HepG2 (cell line): ENCODE measurements around the gene EGFR. TPM values are rescaled to one million over a fixed set of nuclear protein-coding genes. Genes with fewer than 3 reads are reported as not detected.

Experiments used
- ASH2L ChIP-seq: fragments of 300-600, 200-600 bp; sonication (generic); IDR thresholded peaks from 2 replicates; pipeline ENCODE4 v1.7.0; 2017; ENCODE audit warnings: low read depth, mild to moderate bottlenecking, moderate library complexity, mixed read lengths, low read length; ENCODE audit not compliant: insufficient read length
- DNMT3B ChIP-seq: conservative IDR thresholded peaks from 2 replicates; pipeline ENCODE4 v1.6.1; 2016; ENCODE audit warnings: missing biosample characterization, control low read depth
- DR1 ChIP-seq: sonication (generic); formaldehyde crosslinking; IDR thresholded peaks from 2 replicates; pipeline ENCODE4 v1.8.0; 2021; ENCODE audit warnings: mild to moderate bottlenecking, missing genetic modification reagents, inconsistent platforms
- HNF1A ChIP-seq, 2 experiments: sonication (generic) in 1 of 2; formaldehyde crosslinking in 1 of 2; IDR thresholded peaks; 2 replicates each; pipeline versions ENCODE4 v1.4.0 to v1.6.1; 2016 to 2020; ENCODE audit warnings: borderline replicate concordance in 1 of 2, low read depth in 1 of 2, mild to moderate bottlenecking in 1 of 2, missing genetic modification reagents in 1 of 2
- HOMEZ ChIP-seq: IDR thresholded peaks from 2 replicates; pipeline ENCODE4 v1.6.1; 2016; ENCODE audit warnings: low read depth
- KLF11 ChIP-seq: IDR thresholded peaks from 2 replicates; pipeline ENCODE4 v1.6.1; 2016; ENCODE audit warnings: missing compliant biosample characterization
- MAFK ChIP-seq, 2 experiments: IDR thresholded peaks in 1 of 2; conservative IDR thresholded peaks in 1 of 2; 2 replicates each; pipeline ENCODE4 v1.6.1; 2011; ENCODE audit warnings: improper control_type of control experiment in 2 of 2, low read length in 2 of 2
- MXD3 ChIP-seq: IDR thresholded peaks from 2 replicates; pipeline ENCODE4 v1.6.1; 2016; ENCODE audit warnings: mild to moderate bottlenecking, missing biosample characterization, missing genetic modification reagents
- NR2F6 ChIP-seq, 2 experiments: IDR thresholded peaks; 2 replicates each; pipeline ENCODE4 v1.6.1; 2016; ENCODE audit warnings: antibody characterized with exemption in 1 of 2, mild to moderate bottlenecking in 1 of 2
- PPARG ChIP-seq: conservative IDR thresholded peaks from 2 replicates; pipeline ENCODE4 v1.6.1; 2016; ENCODE audit warnings: missing biosample characterization, missing genetic modification reagents
- TGIF2 ChIP-seq: IDR thresholded peaks from 2 replicates; pipeline ENCODE4 v1.6.1; 2016; ENCODE audit warnings: control low read depth, missing compliant biosample characterization
- ZBTB10 ChIP-seq: sonication (generic); formaldehyde crosslinking; IDR thresholded peaks from 2 replicates; pipeline ENCODE4 v1.4.0; 2020; ENCODE audit warnings: missing genetic modification reagents, borderline replicate concordance
- ZC3H13 ChIP-seq: sonication (generic); formaldehyde crosslinking; IDR thresholded peaks from 2 replicates; pipeline ENCODE4 v1.8.1; 2023; ENCODE audit warnings: mild to moderate bottlenecking, missing genetic modification reagents, moderate library complexity
- ZNF18 ChIP-seq: sonication (generic); formaldehyde crosslinking; IDR thresholded peaks from 2 replicates; pipeline ENCODE4 v1.8.0; 2022; ENCODE audit warnings: mild to moderate bottlenecking, missing genetic modification reagents; ENCODE audit not compliant: insufficient replicate concordance
- ZNF280B ChIP-seq: sonication (generic); formaldehyde crosslinking; IDR thresholded peaks from 2 replicates; pipeline ENCODE4 v1.5.0; 2020; ENCODE audit warnings: missing genetic modification reagents, mild to moderate bottlenecking, borderline replicate concordance
- ZNF766 ChIP-seq: sonication (generic); formaldehyde crosslinking; IDR thresholded peaks from 2 replicates; pipeline ENCODE4 v1.5.0; 2020; ENCODE audit warnings: missing genetic modification reagents, borderline replicate concordance
- polyA plus RNA-seq, 8 experiments: library from polyadenylated mRNA; depleted of rRNA in 3 of 8; stranded (reverse) in 7 of 8; unstranded in 1 of 8; fragments of >200 nt; fragmentation: Illumina TruSeq in 4 of 8; extraction: Trizol in 4 of 8; gene quantifications; 2 replicates each; pipeline versions ENCODE4 v1.2.1 to v1.2.3, GENCODE V29; 2011 to 2016; ENCODE audit warnings: low read depth in 4 of 8, missing spikeins in 1 of 8, mixed read lengths in 1 of 8; ENCODE audit not compliant: insufficient read depth in 1 of 8
- total RNA-seq, 5 experiments: library from RNA; depleted of rRNA; stranded (reverse); fragments of >200 nt; fragmentation: Illumina TruSeq; extraction: Trizol; gene quantifications; 2 replicates each; pipeline ENCODE4 v1.2.3, GENCODE V29; 2016; ENCODE audit warnings: low read depth in 1 of 5

Gene EGFR
- total and polyA plus RNA-seq, 2 of the 13 experiments (the other 11 are each of a cell fraction or from before 2014, with no cell fraction given) = 7.0 to 10.0 TPM

- TF ChIP-seq ZNF280B (CRISPR knock-in tag) = no peak
- peak; percentile 57 for TF ChIP-seq ZNF18
- peak; percentile 27; the same call in 1 of the 2 replicates for TF ChIP-seq DR1 (CRISPR knock-in tag)
- peak; percentile 73 for TF ChIP-seq HOMEZ (CRISPR knock-in tag)
- TF ChIP-seq KLF11 (CRISPR knock-in tag) = no peak
- TF ChIP-seq MXD3 (CRISPR knock-in tag) = peak; percentile 22; the same call in 1 of the 2 replicates
- TF ChIP-seq PPARG (CRISPR knock-in tag) = peak; percentile 65
- peak; percentile 92 for TF ChIP-seq ASH2L
- TF ChIP-seq DNMT3B (CRISPR knock-in tag) = no peak
- TF ChIP-seq TGIF2 (CRISPR knock-in tag) = peak; percentile 55; the same call in 1 of the 2 replicates
- peak; percentile 22 for TF ChIP-seq ZBTB10 (CRISPR knock-in tag)
- no peak for TF ChIP-seq MAFK (conservative IDR thresholded peaks at IDR 0.05 in 1 of 2, IDR thresholded peaks at IDR 0.05 in 1 of 2; ENCODE audit: low read length in 2 of 2)
- TF ChIP-seq ZC3H13 (CRISPR knock-in tag) = 0 out of 2 replicates have a peak, but pooled peaks have one; percentile 72
- peak; percentile 75 for TF ChIP-seq NR2F6 (IDR thresholded peaks at IDR 0.05)
- TF ChIP-seq NR2F6 (CRISPR knock-in tag; IDR thresholded peaks at IDR 0.05) = peak; percentile 71
- no peak for TF ChIP-seq ZNF766
- TF ChIP-seq HNF1A (IDR thresholded peaks at IDR 0.05; ENCODE audit: low read depth) = peak; percentile 80
- peak; percentile 93 for TF ChIP-seq HNF1A (CRISPR knock-in tag; IDR thresholded peaks at IDR 0.05; ENCODE audit: borderline replicate concordance)
Observed at GRCh38 chr7:55188590-55189138, 169.8 kb downstream of the EGFR start (continued).
